ENCODE measurements around the gene IL31RA. TPM values are rescaled to one million over a fixed set of nuclear protein-coding genes. Genes with fewer than 3 reads are reported as not detected.
A peak's percentile ranks its signal among the peaks of the same experiment; 100 is the strongest.

IL31RA gene
- total RNA-seq, 2 experiments from 2014 or later = 0.15 to 0.28 TPM

GRCh38 chr5:55897206-55897894 is 46.2 kb downstream of the IL31RA start:
- Mint-ChIP-seq H3K27me3 (peaks cover 8% of the 10 kb centered on the region), H3K27ac (no peak overlapping the region), H3K4me1 (peaks cover 30% of the 10 kb centered on the region), H3K9me3 (peaks cover 3% of the 10 kb centered on the region), H3K4me3 (no peak overlapping the region), H3K36me3 (ENCODE audit: low read depth) (no peaks in the 10 kb centered on the region)
- no peak for DNase-seq
- ChIA-PET CTCF (no interaction called here), POLR2A (no interaction called here)

- ChIA-PET POLR2A (no interaction called here), CTCF (no interaction called here)
- H3K4me3 Mint-ChIP-seq = no peak overlapping the region
- no peaks in the 10 kb centered on the region for H3K36me3 Mint-ChIP-seq (ENCODE audit: low read depth)
- DNase-seq = no peak
- peaks cover 8% of the 10 kb centered on the region for H3K27me3 Mint-ChIP-seq
- peaks cover 2% of the 10 kb centered on the region for H3K9me3 Mint-ChIP-seq
- no peak overlapping the region for H3K27ac Mint-ChIP-seq
- H3K4me1 Mint-ChIP-seq = peaks cover 34% of the 10 kb centered on the region
These were observed 46.7 kb downstream of the IL31RA start for GRCh38 chr5:55897905-55898304.

- Mint-ChIP-seq H3K36me3 (ENCODE audit: low read depth) (no peaks in the 10 kb centered on the region), H3K27ac (no peak overlapping the region), H3K27me3 (peaks cover 8% of the 10 kb centered on the region), H3K4me1 (peaks cover 43% of the 10 kb centered on the region), H3K4me3 (no peak overlapping the region), H3K9me3 (peaks cover 2% of the 10 kb centered on the region)
- ChIA-PET POLR2A (no interaction called here), CTCF (no interaction called here)
- DNase-seq = no peak
These were observed 48.2 kb downstream of the IL31RA start for GRCh38 chr5:55899344-55899743.

GRCh38 chr5:55900068-55900467 is 48.9 kb downstream of the IL31RA start:
- POLR2A ChIA-PET = no interaction called here
- CTCF ChIA-PET = no interaction called here
- H3K36me3 Mint-ChIP-seq (ENCODE audit: low read depth) = no peaks in the 10 kb centered on the region
- H3K27me3 Mint-ChIP-seq = peaks cover 8% of the 10 kb centered on the region
- no peak overlapping the region for H3K27ac Mint-ChIP-seq
- peaks cover 1% of the 10 kb centered on the region for H3K9me3 Mint-ChIP-seq
- peaks cover 42% of the 10 kb centered on the region for H3K4me1 Mint-ChIP-seq
- no peak overlapping the region for H3K4me3 Mint-ChIP-seq
- DNase-seq = no peak

GRCh38 chr5:55900776-55901175 is 49.6 kb downstream of the IL31RA start:
- POLR2A ChIA-PET = no interaction called here
- peaks cover 46% of the 10 kb centered on the region for H3K4me1 Mint-ChIP-seq
- H3K27ac Mint-ChIP-seq = no peak overlapping the region
- no peaks in the 10 kb centered on the region for H3K9me3 Mint-ChIP-seq
- H3K36me3 Mint-ChIP-seq (ENCODE audit: low read depth) = no peaks in the 10 kb centered on the region
- no peak for DNase-seq
- H3K27me3 Mint-ChIP-seq = peaks cover 9% of the 10 kb centered on the region
- H3K4me3 Mint-ChIP-seq = no peak overlapping the region
- CTCF ChIA-PET = no interaction called here

- Mint-ChIP-seq H3K27me3 (peaks cover 4% of the 10 kb centered on the region), H3K9me3 (no peaks in the 10 kb centered on the region), H3K4me3 (no peak overlapping the region), H3K36me3 (ENCODE audit: low read depth) (no peaks in the 10 kb centered on the region), H3K27ac (no peak overlapping the region), H3K4me1 (peaks cover 46% of the 10 kb centered on the region)
- ChIA-PET POLR2A (interaction anchor here (1.7 kb wide), 1 partner anchor 21 kb away, joined by 7 read pairs; no protein-coding TSS in a partner anchor), CTCF (interaction anchor here (0.7 kb wide), 1 partner anchor 216 kb away, joined by 3 read pairs; no protein-coding TSS in a partner anchor)
- DNase-seq = no peak
These were observed 51.5 kb downstream of the IL31RA start for GRCh38 chr5:55902696-55903095.

GRCh38 chr5:55903121-55903701 is 52.1 kb downstream of the IL31RA start:
- H3K36me3 Mint-ChIP-seq (ENCODE audit: low read depth) = no peaks in the 10 kb centered on the region
- H3K4me3 Mint-ChIP-seq = peak overlapping the region; percentile 10
- DNase-seq = peak; percentile 79
- H3K27ac Mint-ChIP-seq = no peak overlapping the region
- ChIA-PET POLR2A (interaction anchor here (1.7 kb wide), 2 partner anchors 14 to 20 kb away, joined by 3 to 7 read pairs; no protein-coding TSS in a partner anchor), CTCF (interaction anchor here (1.0 kb wide), 1 partner anchor 33 kb away, joined by 3 read pairs; no protein-coding TSS in a partner anchor)
- H3K4me1 Mint-ChIP-seq = peaks cover 46% of the 10 kb centered on the region
- H3K9me3 Mint-ChIP-seq = no peaks in the 10 kb centered on the region
- H3K27me3 Mint-ChIP-seq = peaks cover 4% of the 10 kb centered on the region

GRCh38 chr5:55904152-55904551 is 53.0 kb downstream of the IL31RA start:
- H3K4me1 Mint-ChIP-seq = peaks cover 46% of the 10 kb centered on the region
- H3K9me3 Mint-ChIP-seq = no peaks in the 10 kb centered on the region
- H3K27ac Mint-ChIP-seq = no peak overlapping the region
- peaks cover 4% of the 10 kb centered on the region for H3K27me3 Mint-ChIP-seq
- no peak for DNase-seq
- POLR2A ChIA-PET = interaction anchor here (1.7 kb wide), 2 partner anchors 15 to 19 kb away, joined by 3 to 7 read pairs; no protein-coding TSS in a partner anchor
- CTCF ChIA-PET = interaction anchor here (1.0 kb wide), 1 partner anchor 32 kb away, joined by 3 read pairs; no protein-coding TSS in a partner anchor
- H3K36me3 Mint-ChIP-seq (ENCODE audit: low read depth) = no peaks in the 10 kb centered on the region
- no peak overlapping the region for H3K4me3 Mint-ChIP-seq

- Mint-ChIP-seq H3K36me3 (ENCODE audit: low read depth) (no peaks in the 10 kb centered on the region), H3K27ac (no peak overlapping the region), H3K27me3 (peaks cover 4% of the 10 kb centered on the region), H3K4me1 (peaks cover 40% of the 10 kb centered on the region), H3K9me3 (no peaks in the 10 kb centered on the region), H3K4me3 (no peak overlapping the region)
- ChIA-PET CTCF (no interaction called here), POLR2A (no interaction called here)
- DNase-seq = no peak
These were observed 54.1 kb downstream of the IL31RA start for GRCh38 chr5:55905251-55905650.

- ChIA-PET CTCF (interaction anchor here (1.3 kb wide), 1 partner anchor 28 kb away, joined by 4 read pairs; no protein-coding TSS in a partner anchor), POLR2A (no interaction called here)
- Mint-ChIP-seq H3K4me3 (no peak overlapping the region), H3K9me3 (no peaks in the 10 kb centered on the region), H3K36me3 (ENCODE audit: low read depth) (no peaks in the 10 kb centered on the region), H3K27me3 (peaks cover 2% of the 10 kb centered on the region), H3K27ac (no peak overlapping the region), H3K4me1 (peaks cover 26% of the 10 kb centered on the region)
- no peak for DNase-seq
These were observed 56.8 kb downstream of the IL31RA start for GRCh38 chr5:55907927-55908326.

GRCh38 chr5:55908804-55909203 is 57.6 kb downstream of the IL31RA start:
- no peak for DNase-seq
- Mint-ChIP-seq H3K9me3 (no peaks in the 10 kb centered on the region), H3K27me3 (peaks cover 2% of the 10 kb centered on the region), H3K36me3 (ENCODE audit: low read depth) (no peaks in the 10 kb centered on the region), H3K4me3 (no peak overlapping the region), H3K4me1 (peaks cover 17% of the 10 kb centered on the region), H3K27ac (no peak overlapping the region)
- CTCF ChIA-PET = no interaction called here
- POLR2A ChIA-PET = no interaction called here

- Mint-ChIP-seq H3K4me1 (no peaks in the 10 kb centered on the region), H3K27me3 (no peaks in the 10 kb centered on the region), H3K4me3 (no peak overlapping the region), H3K36me3 (ENCODE audit: low read depth) (no peaks in the 10 kb centered on the region), H3K27ac (no peak overlapping the region), H3K9me3 (no peaks in the 10 kb centered on the region)
- CTCF ChIA-PET = interaction anchor here (1.0 kb wide), 1 partner anchor 18 kb away, joined by 3 read pairs; no protein-coding TSS in a partner anchor
- DNase-seq = no peak
- POLR2A ChIA-PET = no interaction called here
These were observed 60.9 kb downstream of the IL31RA start for GRCh38 chr5:55911784-55912653.

All from activated CD4-positive, alpha-beta memory T cell treated with anti-CD3 and anti-CD28 coated beads, Interleukin-2, amount 10 ng/mL, durations not matched to agents 7 days and 5 days (primary cell).